C4-2B (cell line): Measurements from ENCODE around the gene ADCY1.

ENCODE experiments used
- CTCF ChIP-seq: fragments of 450-650 bp; conservative IDR thresholded peaks from 2 replicates; pipeline ENCODE4 v1.5.1; 2017; ENCODE audit warnings: mild to moderate bottlenecking
- ZFX ChIP-seq: fragments of 450-650 bp; IDR thresholded peaks from 2 replicates; pipeline ENCODE4 v1.6.1; 2017

GRCh38 chr7:45625714-45626440 is 51.7 kb downstream of the ADCY1 start:
- TF ChIP-seq CTCF (no peak), ZFX (no peak)
